Epidermal melanocyte (primary cell): Measurements from ENCODE around the gene FCHSD2.
"Not testable (repeated sequence)": the region's sequence is repeated elsewhere in the genome, so short reads cannot be mapped to it uniquely, and the experiment has no call there.

Experiments used
- DNase-seq: peaks from one replicate; pipeline ENCODE4 v3.0.0; 2011; ENCODE audit warnings: low spot score; ENCODE audit not compliant: insufficient read length

FCHSD2 gene

DNA sequence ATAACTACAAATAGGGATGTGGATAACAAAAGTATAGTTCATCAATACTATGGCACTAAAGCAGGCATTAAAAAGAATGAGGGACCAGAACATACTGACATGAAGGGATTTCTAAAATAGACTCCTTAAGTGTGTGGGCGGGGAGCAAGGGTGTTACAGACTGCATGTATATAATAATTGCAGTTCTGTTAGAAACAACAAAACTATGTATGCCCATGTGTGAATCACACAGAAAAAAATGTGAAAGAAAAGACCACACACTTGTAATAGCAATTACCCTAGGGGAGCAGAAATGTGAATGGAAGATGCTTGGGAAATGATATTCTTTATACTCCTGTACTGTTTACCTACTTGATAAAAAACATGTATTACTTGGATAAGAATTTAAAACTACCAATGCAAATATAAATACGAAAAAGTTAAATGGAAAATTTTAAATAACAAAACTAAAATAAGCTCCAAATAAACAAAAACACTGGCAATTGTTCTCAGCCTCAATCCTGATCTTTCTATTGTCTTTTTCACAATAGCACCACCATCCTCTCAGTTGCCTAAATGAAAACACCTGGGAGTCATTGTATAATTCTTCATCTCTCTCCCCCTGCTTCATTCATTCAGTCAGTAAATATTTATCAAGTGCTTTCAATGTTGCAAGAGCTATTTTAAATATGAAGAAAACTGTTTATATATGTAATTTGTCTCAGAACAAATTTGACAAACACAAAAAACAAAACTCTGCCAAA lies 129.8 kb downstream of the FCHSD2 start:
- DNase-seq: no peak

DNA sequence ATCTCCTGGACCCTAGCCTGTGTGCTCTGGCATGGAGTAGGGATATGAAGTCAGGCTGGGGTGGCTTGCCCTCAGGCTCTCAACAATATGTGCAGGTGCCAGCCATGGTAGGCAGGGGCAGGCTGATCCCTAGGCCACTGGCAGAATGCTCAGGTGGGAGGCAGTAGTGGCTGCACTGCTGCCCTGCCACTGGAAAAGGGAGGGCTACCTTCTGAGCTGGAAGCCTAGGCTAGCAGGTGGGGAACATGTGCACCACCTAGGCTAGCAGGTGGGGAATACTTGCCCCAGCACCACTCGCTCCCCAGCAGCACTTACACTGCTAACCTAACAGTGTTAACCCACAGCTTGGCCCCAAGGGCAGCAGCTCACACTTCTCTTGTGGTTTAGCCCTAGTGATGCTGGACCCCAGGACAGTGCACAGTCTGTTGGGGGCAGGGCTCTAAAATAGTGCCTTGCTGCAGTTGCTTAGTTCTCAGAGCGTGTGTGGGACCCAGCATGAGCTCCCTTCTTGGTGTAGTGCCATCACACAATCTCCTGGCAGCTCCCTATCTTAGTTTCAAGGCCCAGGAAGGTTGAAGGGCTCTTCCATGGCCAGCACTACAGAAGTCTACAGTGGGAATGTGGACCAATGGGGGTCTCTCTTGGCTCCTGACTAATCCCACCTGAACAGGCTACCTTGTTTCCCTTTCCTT lies 130.8 kb downstream of the FCHSD2 start:
- no peak for DNase-seq

GRCh38 chr11:73009972-73010371 lies 132.1 kb downstream of the FCHSD2 start:
- DNase-seq: no peak

- no peak for DNase-seq
Measured at GRCh38 chr11:73004088-73004487, 138.0 kb downstream of the FCHSD2 start.

DNA sequence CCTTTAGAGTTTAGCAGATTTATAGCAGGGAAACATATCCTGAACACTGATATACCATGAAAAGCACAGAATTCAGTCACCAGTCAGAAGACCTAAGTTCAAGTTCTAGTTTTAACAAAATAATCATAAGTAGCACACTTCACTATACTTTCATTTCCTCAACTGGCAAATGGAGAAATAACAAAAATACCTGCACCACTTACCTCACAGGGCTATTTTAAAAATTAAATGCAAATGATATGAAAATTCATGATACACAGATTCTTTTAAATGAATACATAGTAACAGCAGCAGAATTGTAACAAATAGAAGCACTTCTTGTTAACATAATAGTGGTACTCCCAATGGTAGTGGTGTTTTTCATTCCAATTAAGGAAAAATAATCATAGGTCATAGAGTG lies 139.0 kb downstream of the FCHSD2 start:
- DNase-seq: no peak

DNA sequence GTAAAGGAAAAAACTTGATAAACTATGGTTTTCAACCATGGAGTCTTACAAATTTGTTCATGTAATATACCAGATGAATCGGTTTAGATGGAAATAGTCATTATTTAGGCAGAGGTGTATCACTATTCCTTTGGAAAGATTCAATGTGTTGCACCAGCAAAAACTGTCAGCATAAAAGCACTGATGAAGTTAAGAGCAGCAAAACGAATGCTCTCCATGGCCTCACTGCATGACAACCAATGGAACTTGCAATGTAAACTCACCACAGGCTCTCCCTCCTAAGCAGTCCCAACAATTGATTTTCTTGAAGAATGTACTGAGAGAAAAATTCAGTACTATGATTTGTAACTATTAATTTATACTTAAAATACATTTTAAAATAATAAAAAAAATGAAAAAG lies 139.9 kb downstream of the FCHSD2 start:
- DNase-seq: no peak

DNA sequence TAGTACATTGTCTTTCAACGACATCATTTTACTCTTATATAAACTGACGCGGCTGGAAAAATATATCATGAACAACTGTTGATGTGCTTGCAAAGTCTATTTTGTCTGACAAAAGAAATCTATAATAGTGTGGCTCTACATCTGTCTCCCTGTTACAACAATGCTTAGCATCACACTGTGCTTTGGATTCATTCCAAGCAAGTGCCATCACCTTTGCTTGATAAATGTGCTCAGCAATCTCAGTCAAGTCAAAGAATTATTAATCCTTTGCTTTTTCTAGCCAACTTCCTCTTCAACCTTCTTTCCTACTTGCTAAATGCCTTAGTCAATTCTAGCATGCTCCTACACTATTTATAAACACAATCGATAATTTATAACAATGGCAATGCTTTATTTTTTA lies 140.5 kb downstream of the FCHSD2 start:
- no peak for DNase-seq

- DNase-seq: no peak
Measured at GRCh38 chr11:72998676-72999075, 143.4 kb downstream of the FCHSD2 start.

DNA sequence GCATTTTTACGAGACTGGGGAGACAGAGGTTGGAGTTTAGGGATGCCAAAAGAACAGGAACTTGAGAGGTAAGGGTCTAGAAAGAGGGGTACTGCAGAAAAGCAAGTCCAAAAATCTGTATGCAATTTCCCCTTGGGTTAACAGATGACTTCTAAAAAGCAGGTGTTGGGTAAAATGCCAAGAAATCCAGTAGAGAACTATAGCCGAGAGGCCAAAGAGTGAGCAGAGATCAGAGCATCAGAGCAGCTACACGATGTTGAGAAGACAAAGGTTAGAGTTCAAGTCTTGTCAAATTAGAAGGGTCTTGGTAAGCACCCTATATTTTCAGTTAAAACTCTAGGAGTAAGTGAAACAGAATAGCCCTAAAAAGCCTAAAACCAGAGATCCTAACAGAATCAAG lies 145.2 kb downstream of the FCHSD2 start:
- DNase-seq: no peak

DNA sequence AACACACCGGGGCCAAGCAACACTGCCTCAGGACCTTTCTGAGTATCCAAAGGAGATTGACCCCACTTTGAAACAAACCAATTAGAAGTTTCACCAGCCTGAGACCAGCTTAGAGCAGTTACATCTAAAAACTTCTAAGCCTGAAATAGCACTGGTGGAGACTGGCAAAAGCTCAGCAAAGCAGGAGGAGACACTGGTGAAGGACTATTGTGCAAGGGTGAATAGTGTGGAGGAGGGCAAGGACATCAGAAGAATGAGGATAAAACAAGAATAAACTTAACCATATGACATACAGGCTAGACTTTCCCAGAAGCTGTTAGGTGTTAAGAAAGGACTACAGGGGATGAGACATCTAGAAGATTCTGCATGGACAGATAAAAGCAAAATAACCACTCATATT lies 152.4 kb downstream of the FCHSD2 start:
- DNase-seq: no peak

- DNase-seq: no peak
Measured at GRCh38 chr11:72988821-72989220, 153.3 kb downstream of the FCHSD2 start.

DNA sequence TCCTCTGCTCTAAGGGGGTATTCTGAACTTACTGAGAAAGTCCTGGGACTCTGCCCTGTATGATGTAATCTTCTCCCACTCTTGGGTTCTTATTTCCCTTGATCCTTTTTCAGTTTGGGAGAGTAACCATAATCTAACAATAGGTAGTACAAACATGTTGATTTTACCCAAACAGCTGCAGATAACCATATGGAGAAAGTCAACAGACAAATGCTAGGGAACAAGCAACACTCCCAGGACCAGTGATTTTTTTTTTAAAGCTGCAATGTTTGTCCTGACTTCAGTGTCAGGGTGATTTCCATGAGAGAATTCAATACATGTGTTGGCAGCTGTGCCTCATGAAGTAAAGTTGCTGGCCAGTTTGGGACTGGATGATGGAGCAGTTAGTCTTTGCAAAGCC lies 156.5 kb downstream of the FCHSD2 start:
- DNase-seq: no peak

DNA sequence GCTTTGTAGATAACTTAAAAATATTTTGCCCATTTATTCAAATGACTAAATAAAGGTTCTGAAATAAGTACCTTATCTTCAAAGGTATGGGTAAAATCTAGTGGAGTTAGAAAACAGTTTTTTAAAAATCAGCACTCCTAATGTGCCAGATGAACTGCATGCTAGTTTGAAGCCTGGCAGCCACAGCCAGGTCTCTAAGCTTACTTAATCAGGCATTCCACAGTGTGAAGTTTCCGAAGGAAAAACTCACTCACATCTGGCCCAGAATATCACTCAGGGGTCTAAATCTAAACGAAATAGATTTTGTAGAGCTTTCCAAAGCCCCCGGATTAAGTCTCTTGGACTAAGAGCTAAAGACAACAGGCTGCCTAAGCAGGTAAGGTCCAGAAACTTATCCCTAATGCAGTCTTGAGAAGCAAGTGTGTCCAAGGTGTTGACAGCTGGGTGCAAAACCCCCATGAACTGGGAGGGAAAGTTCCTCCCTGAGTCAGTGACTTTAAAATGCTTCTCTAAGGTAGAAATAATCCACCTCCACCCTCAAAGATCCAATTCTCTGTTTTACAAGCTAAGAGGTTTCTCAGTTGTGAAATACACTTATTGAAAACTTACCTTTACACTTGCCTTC lies 157.6 kb downstream of the FCHSD2 start:
- no peak for DNase-seq

DNA sequence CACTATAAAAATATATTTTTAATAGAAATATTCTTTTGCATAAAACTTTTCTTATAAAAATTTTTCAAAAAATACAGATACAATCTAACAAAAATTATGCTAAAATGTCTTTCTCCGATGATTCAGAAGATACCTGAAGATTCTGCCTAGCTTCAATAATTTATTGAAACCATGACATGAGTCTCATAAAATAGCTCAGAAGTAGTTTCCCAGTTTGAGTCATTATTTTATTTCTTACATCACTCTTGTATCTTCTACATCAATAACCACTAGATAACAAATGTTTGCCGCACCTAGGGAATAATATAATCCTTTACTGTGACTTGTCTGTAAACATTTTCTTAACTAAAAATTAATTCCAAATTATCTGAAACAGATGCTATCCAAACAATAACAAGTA lies 158.6 kb downstream of the FCHSD2 start:
- DNase-seq: no peak

DNA sequence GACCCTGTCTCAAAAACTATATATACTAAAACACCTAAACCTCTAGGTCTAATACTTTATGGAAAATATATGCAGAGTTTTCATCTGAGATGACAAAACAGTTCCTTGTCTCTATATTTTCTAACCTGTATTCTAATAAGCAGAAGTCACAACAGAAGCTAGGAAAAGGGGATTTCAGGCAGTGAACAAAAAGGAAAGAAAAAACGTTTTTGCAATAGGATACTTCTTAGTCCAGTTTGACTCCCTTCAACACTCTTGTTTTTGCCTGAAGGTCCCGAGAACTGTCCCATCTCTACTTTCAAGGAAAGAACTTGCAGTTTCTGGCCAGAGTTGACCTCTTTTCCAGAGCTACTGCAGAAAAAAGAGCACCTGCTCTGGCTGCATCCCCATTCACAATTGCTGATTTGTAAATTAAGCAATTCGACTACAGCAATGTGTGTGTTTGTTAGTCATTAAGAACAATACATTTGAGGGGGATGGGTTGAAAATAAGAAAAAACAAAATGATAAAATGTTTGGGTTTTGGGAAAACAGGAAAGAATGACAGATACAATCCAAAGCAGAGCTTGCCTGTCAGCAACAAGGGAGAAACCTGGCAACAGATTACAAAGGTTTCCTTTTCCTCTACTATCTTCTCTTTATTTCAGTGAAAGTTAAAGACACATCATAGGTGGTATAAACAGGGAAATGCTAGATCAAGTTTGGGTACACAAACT lies 160.0 kb downstream of the FCHSD2 start:
- DNase-seq: no peak

DNA sequence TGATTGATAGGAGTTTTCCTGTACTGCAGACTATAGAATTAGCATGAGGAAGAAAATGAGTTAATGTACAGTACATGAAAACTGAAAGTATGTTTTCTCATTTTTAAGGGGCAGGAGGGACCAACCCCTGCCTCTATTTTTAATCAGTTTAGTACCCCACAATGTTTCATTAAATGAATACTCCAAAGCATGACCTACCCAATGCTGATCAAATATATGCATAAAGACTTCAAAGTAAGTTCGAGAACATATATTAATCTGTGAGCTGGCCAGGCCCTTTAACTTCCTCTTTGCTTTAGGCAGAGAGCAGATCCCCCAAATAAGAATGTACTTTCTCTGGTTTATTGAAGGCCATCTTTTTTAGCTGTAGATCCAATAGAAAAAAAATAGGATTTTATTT lies 161.0 kb downstream of the FCHSD2 start:
- DNase-seq: no peak

DNA sequence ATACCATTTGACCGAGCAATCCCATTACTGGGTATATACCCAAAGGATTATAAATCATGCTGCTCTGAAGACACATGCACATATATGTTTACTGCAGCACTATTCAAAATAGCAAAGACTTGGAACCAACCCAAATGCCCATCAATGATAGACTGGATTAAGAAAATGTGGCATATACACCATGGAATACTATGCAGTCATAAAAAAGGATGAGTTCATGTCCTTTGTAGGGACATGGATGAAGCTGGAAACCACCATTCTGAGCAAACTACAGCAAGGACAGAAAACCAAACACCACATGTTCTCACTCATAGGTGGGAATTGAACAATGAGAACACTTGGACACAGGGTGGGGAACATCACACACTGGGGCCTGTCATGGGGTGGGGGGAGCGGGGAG lies 164.3 kb downstream of the FCHSD2 start:
- not testable (repeated sequence) for DNase-seq

- DNase-seq: not testable (repeated sequence)
Measured at GRCh38 chr11:72976522-72976892, 165.6 kb downstream of the FCHSD2 start.

GRCh38 chr11:72975778-72976521 lies 166.2 kb downstream of the FCHSD2 start:
- peak; percentile 28 for DNase-seq

- no peak for DNase-seq
Measured at GRCh38 chr11:72974487-72975205, 167.5 kb downstream of the FCHSD2 start.
